ENCODE results near the gene GABRB2.

DNA sequence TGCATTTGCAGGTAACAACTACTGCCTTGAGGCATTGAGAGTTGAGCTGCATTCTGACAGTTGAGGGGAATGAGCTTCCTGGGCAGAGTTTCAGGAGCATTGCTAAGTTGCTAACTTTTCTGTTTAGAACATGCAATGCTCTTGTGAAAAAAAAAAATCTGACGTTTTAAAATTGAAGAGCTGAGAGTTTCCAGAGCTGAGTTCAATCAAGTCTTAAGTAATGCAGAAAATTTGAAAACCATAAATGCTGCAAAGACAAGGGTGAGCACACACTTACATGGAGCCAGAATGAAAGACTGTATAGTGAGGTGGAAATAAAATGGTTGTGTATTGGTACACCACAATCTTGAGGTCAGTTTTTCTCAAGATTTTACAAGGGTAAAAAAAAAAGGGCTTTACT lies 166.0 kb downstream of the GABRB2 start:
- TF ChIP-seq GATA2 (IDR thresholded peaks at IDR 0.05; ENCODE audit: low read depth, low read length), result no peak
- TF ChIP-seq GATA3 (IDR thresholded peaks at IDR 0.05; ENCODE audit: low read depth, low read length), result no peak

Measured in SH-SY5Y (cell line).